HEK293 (cell line): Measurements from ENCODE around the gene ADAMTS12.

Experiments used
- CTCF ChIA-PET: fragments of 350-600 bp; formaldehyde crosslinking; extraction: SDS; loops from one replicate; lab custom pipeline; 2021; ENCODE audit warnings: antibody characterized with exemption; lab: Yijun Ruan, JAX
- POLR2A ChIA-PET: fragments of 300-600 bp; formaldehyde crosslinking; extraction: SDS; loops from one replicate; lab custom pipeline; 2020; ENCODE audit warnings: antibody characterized with exemption, inconsistent platforms; lab: Yijun Ruan, JAX
- H3K27ac ChIP-seq: fragments of 200-500 bp; sonication (Bioruptor generic); 2 replicates; pipeline ENCODE4 v1.5.1; 2014; ENCODE audit warnings: low read depth, low read length, control low read depth, inconsistent platforms; ENCODE audit errors: extremely low read depth
- H3K36me3 ChIP-seq, 2 experiments: fragments of 200-500 bp in 1 of 2; sonication (Bioruptor generic) in 1 of 2; 1 replicate in 1 of 2; 2 replicates in 1 of 2; pipeline ENCODE4 v1.5.1; 2014 to 2017; ENCODE audit warnings: inconsistent platforms in 2 of 2, low read length in 2 of 2; ENCODE audit not compliant: control insufficient read depth in 2 of 2, insufficient read depth in 1 of 2
- H3K4me1 ChIP-seq: fragments of 200-500 bp; sonication (Bioruptor generic); 2 replicates; pipeline ENCODE4 v1.5.1; 2014; ENCODE audit warnings: mild to moderate bottlenecking, low read length, inconsistent platforms; ENCODE audit not compliant: control insufficient read depth, insufficient read depth
- H3K4me3 ChIP-seq: 2 replicates; pipeline ENCODE4 v1.5.1; 2011; ENCODE audit warnings: low read depth, mild to moderate bottlenecking, control low read depth, low read length, moderate library complexity
- H3K9me3 ChIP-seq: fragments of 200-500 bp; sonication (Bioruptor generic); 2 replicates; pipeline ENCODE4 v1.5.1; 2014; ENCODE audit warnings: low read depth, low read length, inconsistent platforms; ENCODE audit not compliant: control insufficient read depth, insufficient read depth
- ATF2 ChIP-seq: fragments of 450-650 bp; formaldehyde crosslinking; IDR thresholded peaks from 2 replicates; pipeline ENCODE4 v1.5.1; 2016; ENCODE audit warnings: missing biosample characterization, missing genetic modification characterization, low read depth
- CTCF ChIP-seq: fragments of 450-650 bp; formaldehyde crosslinking; IDR thresholded peaks from 2 replicates; pipeline ENCODE4 v1.5.1; 2016; ENCODE audit warnings: missing biosample characterization, missing genetic modification characterization
- MZF1 ChIP-seq: fragments of 450-650 bp; formaldehyde crosslinking; IDR thresholded peaks from 2 replicates; pipeline ENCODE4 v1.5.1; 2017; ENCODE audit warnings: missing biosample characterization, missing genetic modification characterization, borderline replicate concordance
- REPIN1 ChIP-seq: fragments of 450-650 bp; formaldehyde crosslinking; IDR thresholded peaks from 2 replicates; pipeline ENCODE4 v1.5.1; 2017; ENCODE audit warnings: missing biosample characterization, missing genetic modification characterization, low read depth
- TRIM28 ChIP-seq: IDR thresholded peaks from 2 replicates; pipeline ENCODE4 v1.6.1; 2011; ENCODE audit warnings: low read length, control low read depth, borderline replicate concordance
- WT1 ChIP-seq: fragments of 450-650 bp; formaldehyde crosslinking; IDR thresholded peaks from 2 replicates; pipeline ENCODE4 v1.5.1; 2016; ENCODE audit warnings: missing biosample characterization, missing genetic modification characterization
- ZBTB7A ChIP-seq: fragments of 450-650 bp; formaldehyde crosslinking; IDR thresholded peaks from 2 replicates; pipeline ENCODE4 v1.5.1; 2016; ENCODE audit warnings: low read depth, missing biosample characterization, missing genetic modification characterization
- ZNF10 ChIP-seq: fragments of 450-650 bp; formaldehyde crosslinking; IDR thresholded peaks from 2 replicates; pipeline ENCODE4 v1.5.1; 2017; ENCODE audit warnings: missing biosample characterization, missing genetic modification characterization
- ZNF112 ChIP-seq: fragments of 450-650 bp; formaldehyde crosslinking; IDR thresholded peaks from 2 replicates; pipeline ENCODE4 v1.5.0; 2017; ENCODE audit warnings: missing biosample characterization, missing genetic modification characterization
- ZNF155 ChIP-seq: fragments of 450-650 bp; formaldehyde crosslinking; IDR thresholded peaks from 2 replicates; pipeline ENCODE4 v1.5.1; 2016; ENCODE audit warnings: missing biosample characterization, missing genetic modification characterization
- ZNF239 ChIP-seq: fragments of 450-650 bp; formaldehyde crosslinking; IDR thresholded peaks from 2 replicates; pipeline ENCODE4 v1.5.1; 2016; ENCODE audit warnings: missing biosample characterization, missing genetic modification characterization
- ZNF302 ChIP-seq: fragments of 450-650 bp; formaldehyde crosslinking; IDR thresholded peaks from 2 replicates; pipeline ENCODE4 v1.5.1; 2016; ENCODE audit warnings: missing biosample characterization, missing genetic modification characterization, low read depth
- ZNF362 ChIP-seq: fragments of 450-650 bp; formaldehyde crosslinking; IDR thresholded peaks from 2 replicates; pipeline ENCODE4 v1.5.1; 2016; ENCODE audit warnings: missing biosample characterization, missing genetic modification characterization
- ZNF398 ChIP-seq: fragments of 450-650 bp; formaldehyde crosslinking; IDR thresholded peaks from 2 replicates; pipeline ENCODE4 v1.5.1; 2017; ENCODE audit warnings: missing biosample characterization, missing genetic modification characterization
- ZNF416 ChIP-seq: fragments of 450-650 bp; formaldehyde crosslinking; IDR thresholded peaks from 2 replicates; pipeline ENCODE4 v1.5.1; 2016; ENCODE audit warnings: missing biosample characterization, missing genetic modification characterization
- ZNF423 ChIP-seq: fragments of 450-650 bp; formaldehyde crosslinking; IDR thresholded peaks from 2 replicates; pipeline ENCODE4 v1.5.1; 2016; ENCODE audit warnings: missing biosample characterization, missing genetic modification characterization
- ZNF488 ChIP-seq: fragments of 450-650 bp; formaldehyde crosslinking; IDR thresholded peaks from 2 replicates; pipeline ENCODE4 v1.5.1; 2016; ENCODE audit warnings: missing biosample characterization, missing genetic modification characterization
- ZNF624 ChIP-seq: fragments of 450-650 bp; formaldehyde crosslinking; IDR thresholded peaks from 2 replicates; pipeline ENCODE4 v1.5.1; 2017; ENCODE audit warnings: missing biosample characterization, missing genetic modification characterization
- ZNF830 ChIP-seq: fragments of 450-650 bp; IDR thresholded peaks from 2 replicates; pipeline ENCODE4 v1.5.0; 2018; ENCODE audit warnings: missing biosample characterization, missing genetic modification characterization, low read depth, mild to moderate bottlenecking, moderate library complexity
- ZSCAN18 ChIP-seq: fragments of 450-650 bp; formaldehyde crosslinking; IDR thresholded peaks from 2 replicates; pipeline ENCODE4 v1.5.1; 2016; ENCODE audit warnings: missing biosample characterization, missing genetic modification characterization

The ADAMTS12 gene

GRCh38 chr5:33801292-33801691 lies 90.5 kb downstream of the ADAMTS12 start:
- ChIA-PET POLR2A (no interaction called here), CTCF (no interaction called here)

More at GRCh38 chr5:33801292-33801691, 90.5 kb downstream of the ADAMTS12 start:
- H3K27ac ChIP-seq: no peak overlapping the region
- no peaks in the 10 kb centered on the region for H3K36me3 ChIP-seq
- H3K4me1 ChIP-seq: no peaks in the 10 kb centered on the region
- no peak overlapping the region for H3K4me3 ChIP-seq
- TF ChIP-seq ZNF830 (no peak), ZBTB7A (tag by site-specific recombination) (no peak), ZNF488 (tag by site-specific recombination) (no peak), ZNF423 (tag by site-specific recombination) (no peak), ZNF239 (tag by site-specific recombination) (no peak), ZNF624 (tag by site-specific recombination) (no peak), TRIM28 (no peak), REPIN1 (tag by site-specific recombination) (no peak), CTCF (tag by site-specific recombination) (no peak), ZNF10 (tag by site-specific recombination) (no peak), WT1 (no peak), ZNF155 (tag by site-specific recombination) (no peak), MZF1 (tag by site-specific recombination) (no peak), ZNF398 (tag by site-specific recombination) (no peak), ZNF302 (tag by site-specific recombination) (no peak), ZSCAN18 (no peak), ZNF362 (tag by site-specific recombination) (no peak), ZNF416 (tag by site-specific recombination) (no peak), ATF2 (tag by site-specific recombination) (no peak), ZNF112 (tag by site-specific recombination) (no peak)
- no peaks in the 10 kb centered on the region for H3K9me3 ChIP-seq
